Measurements from ENCODE around the gene CHCHD6.

CHCHD6 gene

GRCh38 chr3:126668450-126669401 lies 35.3 kb upstream of the CHCHD6 start:
- DNase-seq, result no peak

- DNase-seq, result no peak
Measured at GRCh38 chr3:126671521-126671920, 32.5 kb upstream of the CHCHD6 start.

DNA sequence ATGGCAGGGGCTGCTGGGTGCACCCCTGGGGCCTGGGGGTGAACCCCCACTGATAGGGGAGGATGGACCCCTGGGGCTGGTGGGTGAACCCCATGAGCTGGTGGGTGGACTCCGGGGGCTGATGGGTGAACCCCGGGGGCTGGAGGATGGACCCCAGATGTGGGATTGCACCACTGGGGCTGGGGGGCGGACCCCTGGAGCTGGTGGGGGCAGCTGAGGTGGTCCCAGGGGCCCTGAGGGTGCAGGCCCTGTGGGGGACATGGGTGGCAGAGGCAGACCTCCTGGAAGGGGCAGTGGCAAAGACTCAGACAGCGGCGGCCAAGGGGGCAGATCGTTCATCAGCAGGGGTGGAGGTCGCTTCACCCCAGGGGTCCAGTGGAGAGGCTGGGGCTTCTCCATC lies 31.7 kb upstream of the CHCHD6 start:
- no peak for DNase-seq

GRCh38 chr3:126672741-126673140 lies 31.3 kb upstream of the CHCHD6 start:
- DNase-seq, result no peak

DNA sequence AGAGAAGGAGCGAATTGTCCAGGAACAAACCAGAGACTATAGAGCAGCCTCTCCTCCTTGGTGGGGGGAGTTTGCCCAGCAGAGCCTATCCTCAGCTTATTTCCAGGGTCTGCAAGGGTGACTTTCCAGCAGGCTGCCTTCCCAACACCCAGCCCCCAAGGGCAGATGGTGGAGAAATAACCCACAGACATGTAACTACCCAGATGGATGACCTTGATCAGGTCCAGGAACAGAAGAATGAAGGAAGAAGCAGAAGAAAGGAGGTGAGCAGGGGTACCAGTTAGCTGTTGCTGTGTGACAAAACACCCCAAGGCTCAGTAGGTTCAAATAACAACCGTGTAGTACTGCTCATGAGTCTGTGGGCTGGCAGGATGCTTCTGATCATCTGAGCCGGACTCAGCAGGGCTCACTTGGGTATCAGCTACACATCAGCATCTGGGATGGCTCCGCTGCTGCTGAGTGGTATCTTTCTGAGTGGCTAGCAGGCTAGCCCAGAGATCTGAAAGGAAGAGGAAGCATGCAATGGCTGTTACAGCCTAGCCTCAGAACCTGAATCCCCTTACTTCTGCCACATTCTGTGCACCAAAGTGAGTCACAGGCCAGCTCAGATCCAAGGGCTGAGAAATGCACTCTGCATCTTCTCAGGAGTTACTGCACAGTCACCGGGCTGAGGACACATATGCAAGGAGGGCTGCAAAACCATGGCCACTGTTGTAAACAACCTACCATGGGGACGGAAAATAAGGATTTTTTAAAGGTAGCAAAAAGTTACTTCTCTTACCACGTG lies 26.9 kb upstream of the CHCHD6 start:
- no peak for DNase-seq

DNA sequence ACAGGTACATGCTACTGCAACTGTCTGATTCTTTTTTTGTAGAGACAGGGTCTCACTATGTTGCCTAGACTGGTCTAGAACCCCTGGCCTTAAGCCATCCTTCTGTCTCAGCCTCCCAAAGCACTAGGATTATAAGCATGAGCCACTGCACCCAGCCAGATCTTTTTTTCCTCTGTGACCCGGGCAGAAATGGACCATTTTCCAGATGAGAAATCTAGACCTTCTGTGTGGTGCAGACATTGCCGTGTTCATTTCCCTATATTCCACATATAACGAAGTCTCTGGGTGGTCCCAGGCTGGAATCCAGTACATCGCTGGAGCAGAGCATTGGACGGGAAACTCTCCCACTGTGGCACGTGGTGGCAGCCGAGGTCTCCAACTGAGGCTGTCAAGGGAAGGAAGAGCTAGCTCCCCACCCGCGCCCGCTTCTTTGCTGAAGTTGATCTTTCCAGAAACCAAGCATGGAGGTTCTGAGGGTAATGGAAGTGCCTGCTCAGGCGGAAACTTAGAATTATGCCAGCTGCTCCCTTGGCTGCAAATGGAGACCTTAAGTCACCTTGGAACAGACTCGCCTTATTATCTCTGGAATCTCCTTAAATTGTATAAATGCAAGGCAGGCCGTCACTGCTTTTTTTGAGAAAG lies 26.1 kb upstream of the CHCHD6 start:
- no peak for DNase-seq

DNA sequence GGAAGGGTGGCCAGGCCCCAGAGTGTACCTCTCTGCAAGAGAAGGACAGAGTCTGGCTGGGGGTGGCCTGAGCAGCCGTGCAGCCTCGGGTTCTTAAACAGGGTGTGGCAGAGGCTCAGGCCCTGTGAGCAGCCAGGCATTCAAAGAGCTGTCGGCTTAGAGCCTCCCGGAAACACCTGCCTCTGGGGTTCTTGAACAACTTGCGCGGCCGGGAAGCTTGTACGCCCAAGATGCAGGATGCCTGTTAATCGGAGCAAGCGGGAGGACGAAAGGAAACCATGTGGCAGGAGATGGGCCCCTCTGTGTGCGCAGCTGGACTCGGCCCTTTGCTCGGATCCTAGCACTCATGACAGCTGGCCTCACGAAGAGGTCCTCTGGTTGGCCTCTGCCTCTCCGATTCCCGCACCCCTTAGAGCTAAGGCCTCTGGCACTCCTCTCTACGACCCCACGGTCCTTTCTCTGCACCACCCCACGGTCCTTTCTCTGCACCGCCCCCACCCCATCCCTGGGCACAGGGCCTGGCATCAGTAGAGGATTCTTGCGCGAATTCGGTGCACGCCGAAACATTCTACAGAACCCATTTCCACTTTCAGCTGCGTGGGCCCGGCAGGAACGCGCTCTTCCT lies 25.2 kb upstream of the CHCHD6 start:
- DNase-seq, result no peak

DNA sequence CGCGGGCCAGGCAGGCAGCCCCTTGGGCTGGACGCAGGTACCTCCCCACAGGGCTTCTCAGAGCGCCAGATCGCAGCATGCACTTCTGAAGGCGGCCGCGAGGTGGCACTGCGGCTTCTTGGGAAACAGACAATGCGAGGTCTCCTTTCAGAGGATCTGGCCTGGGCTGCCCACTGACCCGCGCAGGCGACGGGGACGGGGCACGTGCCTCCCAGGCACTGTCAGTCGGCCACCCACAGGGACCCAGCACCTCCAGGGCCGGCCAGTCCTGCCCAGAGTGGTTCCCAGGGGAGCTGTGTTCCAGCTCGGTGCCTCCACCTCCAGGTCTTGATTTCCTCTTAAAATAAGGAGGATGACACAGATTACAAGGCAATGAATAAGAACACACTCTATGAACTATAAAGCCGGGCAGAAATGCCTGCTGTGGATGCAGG lies 24.7 kb upstream of the CHCHD6 start:
- DNase-seq, result peak in 56 of 58 donors; percentile 31 to 88 (median 65)

GRCh38 chr3:126679831-126680666 lies 24.0 kb upstream of the CHCHD6 start:
- DNase-seq, result no peak

- peak in 1 of 58 donors; percentile 34 for DNase-seq
Measured at GRCh38 chr3:126680667-126681055, 23.4 kb upstream of the CHCHD6 start.

GRCh38 chr3:126682009-126682408 lies 22.0 kb upstream of the CHCHD6 start:
- no peak for DNase-seq

DNA sequence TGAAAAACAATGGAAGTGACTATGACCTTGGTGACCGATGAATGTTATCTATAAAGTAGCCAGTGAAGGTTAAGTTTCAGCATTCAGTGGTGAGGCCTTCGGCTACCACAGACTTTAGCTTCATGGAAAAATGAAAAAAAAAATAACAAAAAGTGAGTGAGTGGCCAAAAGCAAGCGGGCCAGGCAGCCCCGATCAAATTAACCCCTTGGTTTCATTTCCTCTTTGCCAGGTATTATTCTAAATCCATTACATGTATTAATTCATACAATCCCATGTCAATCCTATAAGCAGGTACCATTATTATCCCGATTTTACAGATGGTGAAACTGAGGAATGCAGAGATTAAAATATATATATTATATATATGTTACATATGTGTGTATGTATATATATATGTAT lies 21.0 kb upstream of the CHCHD6 start:
- no peak for DNase-seq

GRCh38 chr3:126684218-126684751 lies 19.8 kb upstream of the CHCHD6 start:
- no peak for DNase-seq

DNA sequence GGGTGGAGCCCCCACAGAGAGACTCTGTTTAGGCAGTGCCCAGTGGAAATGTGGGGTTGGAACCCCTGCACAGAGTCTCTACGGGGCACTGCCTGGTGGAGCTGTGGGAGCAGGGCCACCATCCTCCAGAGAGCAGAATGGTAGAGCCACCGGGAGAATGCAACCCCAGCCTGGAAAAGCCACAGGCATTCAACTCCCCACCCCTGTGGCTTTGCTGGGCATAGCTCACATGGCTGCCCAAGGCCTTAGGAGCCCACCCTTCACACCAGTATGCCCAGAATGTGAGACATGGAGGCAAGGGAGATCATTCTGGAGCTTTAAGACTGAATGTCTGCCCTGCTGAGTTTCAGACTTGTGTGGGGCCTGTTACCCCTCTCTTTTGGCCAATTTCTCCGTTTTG lies 19.0 kb upstream of the CHCHD6 start:
- DNase-seq, result no peak

DNA sequence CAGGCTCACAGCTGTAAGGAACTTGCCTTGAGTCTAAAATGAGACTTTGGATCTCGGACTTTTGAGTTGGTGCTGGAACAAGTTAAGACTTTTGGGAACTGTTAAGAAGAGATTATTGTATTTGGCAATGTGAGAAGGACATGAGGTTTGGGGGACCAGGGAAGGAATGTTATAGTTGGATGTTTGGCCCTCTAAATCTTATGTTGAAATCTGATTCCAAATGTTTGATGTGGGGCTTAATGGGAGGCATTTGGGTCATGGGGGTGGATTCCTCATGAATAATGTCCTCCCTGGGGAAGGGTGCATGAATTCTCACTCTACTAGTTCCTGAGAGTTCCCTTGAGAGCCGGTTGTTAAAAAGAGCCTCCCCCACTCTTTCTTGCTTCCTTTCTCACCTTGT lies 18.5 kb upstream of the CHCHD6 start:
- no peak for DNase-seq

- DNase-seq, result no peak
Measured at GRCh38 chr3:126691765-126692164, 12.3 kb upstream of the CHCHD6 start.

- no peak for DNase-seq
Measured at GRCh38 chr3:126692858-126693257, 11.2 kb upstream of the CHCHD6 start.

- no peak for DNase-seq
Measured at GRCh38 chr3:126693921-126694320, 10.1 kb upstream of the CHCHD6 start.

GRCh38 chr3:126696701-126697267 lies 7.3 kb upstream of the CHCHD6 start:
- DNase-seq, result no peak

- no peak for DNase-seq
Measured at GRCh38 chr3:126699011-126699410, 5.0 kb upstream of the CHCHD6 start.
